H1 (cell line): ENCODE results near the gene ANGPTL2. TPM values are rescaled to one million over a fixed set of nuclear protein-coding genes. Genes with fewer than 3 reads are reported as not detected.

ENCODE experiments used
- CTCF ChIA-PET: fragments of 300-600 bp; sonication (Branson Sonifier 250); formaldehyde crosslinking; loops from one replicate; lab custom pipeline; 2021; ENCODE audit not compliant: partially characterized antibody; lab: Charles Lee
- POLR2A ChIA-PET: fragments of 300-600 bp; sonication (Branson Sonifier 250); formaldehyde crosslinking; loops from one replicate; lab custom pipeline; 2021; ENCODE audit warnings: inconsistent platforms; ENCODE audit not compliant: partially characterized antibody; lab: Charles Lee
- DNase-seq, 2 experiments: peaks; one replicate each; pipeline versions ENCODE4 v3.0.0 to v3.0.0-alpha.2; 2010 to 2022; ENCODE audit warnings: low spot score in 2 of 2, low read depth in 1 of 2, mixed read lengths in 1 of 2
- FAIRE-seq: peaks from 2 replicates; lab custom pipeline; 2011; peaks lifted over from hg19 to GRCh38; lab: Jason Lieb, UNC
- H2AFZ ChIP-seq: 2 replicates; pipeline ENCODE4 v1.8.1; 2012; ENCODE audit warnings: low read length, inconsistent platforms
- H2AK5ac ChIP-seq: 2 replicates; pipeline ENCODE4 v1.6.1; 2013; ENCODE audit warnings: low read depth, low read length
- H2BK120ac ChIP-seq: replicated peaks from 2 replicates; pipeline ENCODE3; 2013; ENCODE audit warnings: low read depth, low read length, inconsistent platforms
- H2BK12ac ChIP-seq: 2 replicates; pipeline ENCODE4 v1.6.1; 2013; ENCODE audit warnings: low read depth, low read length
- H2BK15ac ChIP-seq: 2 replicates; pipeline ENCODE4 v1.6.1; 2013; ENCODE audit warnings: low read length
- H2BK20ac ChIP-seq: 2 replicates; pipeline ENCODE4 v1.6.1; 2013; ENCODE audit warnings: low read length
- H2BK5ac ChIP-seq: 2 replicates; pipeline ENCODE4 v1.6.1; 2013; ENCODE audit warnings: low read depth, low read length
- H3K14ac ChIP-seq: 2 replicates; pipeline ENCODE4 v1.6.1; 2013; ENCODE audit warnings: inconsistent platforms; ENCODE audit not compliant: insufficient read length
- H3K18ac ChIP-seq: 2 replicates; pipeline ENCODE4 v1.6.1; 2013; ENCODE audit warnings: low read length; ENCODE audit errors: extremely low read depth
- H3K23ac ChIP-seq: 2 replicates; pipeline ENCODE4 v1.6.1; 2013; ENCODE audit warnings: inconsistent platforms; ENCODE audit not compliant: insufficient read length
- H3K23me2 ChIP-seq: 2 replicates; pipeline ENCODE4 v1.6.1; 2013; ENCODE audit warnings: low read depth, low read length
- H3K27ac ChIP-seq: 2 replicates; pipeline ENCODE4 v1.6.1; 2011; ENCODE audit warnings: low read depth, low read length, inconsistent platforms
- H3K27me3 ChIP-seq, 4 experiments: replicated peaks in 1 of 4; 1 replicate in 1 of 4; 2 replicates in 3 of 4; pipeline versions ENCODE4 v1.6.1 to v1.8.1; 2011 to 2013; ENCODE audit warnings: low read length in 3 of 4, mild to moderate bottlenecking in 3 of 4, inconsistent platforms in 2 of 4, mixed read lengths in 2 of 4, moderate library complexity in 1 of 4; ENCODE audit not compliant: control insufficient read depth in 3 of 4, insufficient read depth in 3 of 4; ENCODE audit errors: extremely low read depth in 1 of 4
- H3K36me3 ChIP-seq, 4 experiments: 2 replicates each; pipeline versions ENCODE4 v1.6.1 to v1.8.1; 2011 to 2013; ENCODE audit warnings: mild to moderate bottlenecking in 4 of 4, low read length in 3 of 4, moderate library complexity in 2 of 4, control low read depth in 1 of 4, inconsistent platforms in 1 of 4; ENCODE audit not compliant: insufficient read depth in 4 of 4, control insufficient read depth in 2 of 4
- H3K4ac ChIP-seq: replicated peaks from 2 replicates; pipeline ENCODE3; 2013; ENCODE audit warnings: low read length, low read depth, mixed read lengths, inconsistent platforms; ENCODE audit not compliant: insufficient read length
- H3K4me1 ChIP-seq, 4 experiments: replicated peaks in 1 of 4; 1 replicate in 1 of 4; 2 replicates in 3 of 4; pipeline versions ENCODE4 v1.6.1 to v1.8.1; 2011 to 2013; ENCODE audit warnings: low read length in 3 of 4, inconsistent platforms in 2 of 4, mixed read lengths in 1 of 4; ENCODE audit not compliant: insufficient read depth in 4 of 4, control insufficient read depth in 3 of 4
- H3K4me2 ChIP-seq, 2 experiments: 2 replicates each; pipeline versions ENCODE4 v1.6.1 to v1.8.1; 2011 to 2013; ENCODE audit warnings: low read depth in 2 of 2, low read length in 2 of 2, control low read depth in 1 of 2, inconsistent platforms in 1 of 2, mild to moderate bottlenecking in 1 of 2; ENCODE audit not compliant: insufficient read depth in 1 of 2
- H3K4me3 ChIP-seq, 4 experiments: fragments of 200-600, 300-600 bp in 1 of 4; sonication (generic), shearing (Covaris generic), sonication (Bioruptor Twin) in 1 of 4; 2 replicates each; pipeline versions ENCODE4 v1.5.1 to v1.8.1; 2011 to 2016; ENCODE audit warnings: low read length in 4 of 4, low read depth in 3 of 4, control low read depth in 2 of 4, inconsistent platforms in 2 of 4, mild to moderate bottlenecking in 2 of 4, mixed read lengths in 1 of 4, moderate library complexity in 1 of 4; ENCODE audit not compliant: insufficient read depth in 2 of 4; ENCODE audit errors: extremely low read depth in 1 of 4
- H3K56ac ChIP-seq: replicated peaks from 2 replicates; pipeline ENCODE3; 2013; ENCODE audit warnings: low read depth, mild to moderate bottlenecking, mixed read lengths, low read length, inconsistent platforms; ENCODE audit not compliant: insufficient read length
- H3K79me1 ChIP-seq: 2 replicates; pipeline ENCODE4 v1.6.1; 2013; ENCODE audit warnings: low read depth, low read length, control low read depth
- H3K79me2 ChIP-seq, 2 experiments: 2 replicates each; pipeline versions ENCODE4 v1.6.1 to v1.8.1; 2012 to 2013; ENCODE audit warnings: low read length in 2 of 2, mild to moderate bottlenecking in 2 of 2, inconsistent platforms in 1 of 2; ENCODE audit not compliant: insufficient read depth in 2 of 2, control insufficient read depth in 1 of 2
- H3K9ac ChIP-seq, 4 experiments: replicated peaks in 1 of 4; 1 replicate in 1 of 4; 2 replicates in 3 of 4; pipeline versions ENCODE4 v1.6.1 to v1.8.1; 2011 to 2013; ENCODE audit warnings: low read depth in 3 of 4, low read length in 3 of 4, control low read depth in 2 of 4, mild to moderate bottlenecking in 2 of 4, moderate library complexity in 2 of 4, inconsistent platforms in 1 of 4; ENCODE audit errors: extremely low read depth in 1 of 4
- H3K9me3 ChIP-seq, 2 experiments: 2 replicates each; pipeline versions ENCODE4 v1.6.1 to v1.8.1; 2012 to 2013; ENCODE audit warnings: mild to moderate bottlenecking in 2 of 2, moderate library complexity in 2 of 2, control low read depth in 1 of 2, inconsistent platforms in 1 of 2, low read depth in 1 of 2, low read length in 1 of 2, mixed read lengths in 1 of 2; ENCODE audit not compliant: insufficient read depth in 2 of 2
- H4K20me1 ChIP-seq, 2 experiments: replicated peaks in 1 of 2; 2 replicates each; pipeline versions ENCODE3 to v1.8.1; 2011 to 2013; ENCODE audit warnings: inconsistent platforms in 2 of 2, low read length in 2 of 2, mild to moderate bottlenecking in 1 of 2; ENCODE audit not compliant: insufficient read depth in 2 of 2, control insufficient read depth in 1 of 2
- H4K5ac ChIP-seq: 2 replicates; pipeline ENCODE4 v1.6.1; 2013; ENCODE audit warnings: low read length, low read depth, mixed read lengths, inconsistent platforms; ENCODE audit not compliant: insufficient read length
- H4K8ac ChIP-seq: 2 replicates; pipeline ENCODE4 v1.8.0; 2013; ENCODE audit warnings: mild to moderate bottlenecking, moderate library complexity, low read length, inconsistent platforms; ENCODE audit not compliant: insufficient read depth; ENCODE audit errors: extremely low read depth
- H4K91ac ChIP-seq: replicated peaks from 2 replicates; pipeline ENCODE3; 2013; ENCODE audit warnings: low read length, mixed read lengths, inconsistent platforms; ENCODE audit not compliant: insufficient read length
- ASH2L ChIP-seq: fragments of 200-600, 300-600 bp; sonication (generic); IDR thresholded peaks from one replicate; pipeline ENCODE4 v1.7.1; 2017; ENCODE audit warnings: low read length
- GABPA ChIP-seq: IDR thresholded peaks from 2 replicates; pipeline ENCODE4 v1.6.1; 2011; ENCODE audit warnings: mild to moderate bottlenecking, low read length, moderate library complexity, borderline replicate concordance; ENCODE audit not compliant: insufficient read depth
- POLR2A ChIP-seq, 2 experiments: IDR thresholded peaks; 1 replicate in 1 of 2; 2 replicates in 1 of 2; pipeline ENCODE4 v1.6.1; 2011; ENCODE audit warnings: low read depth in 2 of 2, low read length in 2 of 2, mild to moderate bottlenecking in 2 of 2; ENCODE audit errors: control extremely low read depth in 1 of 2
- WGBS, 2 experiments: shearing (Covaris generic) in 1 of 2; methylation state at CpG; one replicate each; pipeline versions ENCODE4 v1.1.6 to v1.1.7; 2013 to 2015; ENCODE audit warnings: low lambda C conversion rate in 2 of 2, mixed read lengths in 2 of 2, inconsistent platforms in 1 of 2, low coverage in 1 of 2, missing lambda C conversion rate in 1 of 2; ENCODE audit not compliant: insufficient replicate concordance in 2 of 2, insufficient coverage in 1 of 2, insufficient read length in 1 of 2; ENCODE audit errors: extremely low coverage in 1 of 2, missing lambda C conversion rate in 1 of 2; 5-methylcytosine and 5-hydroxymethylcytosine counted together
- long read RNA-seq, 2 experiments: library from RNA in 1 of 2; library from capped mRNA in 1 of 2; stranded (forward); transcript quantifications; one replicate each; pipeline ENCODE4 v2.0.0, GENCODE V29; 2021; ENCODE audit warnings: inconsistent platforms in 1 of 2
- polyA minus RNA-seq, 3 experiments: library from RNA; depleted of rRNA, polyadenylated mRNA; stranded (reverse); fragments of >200 nt; gene quantifications; 1 replicate in 2 of 3; 2 replicates in 1 of 3; pipeline ENCODE4 v1.2.3, GENCODE V29; 2011
- polyA plus RNA-seq, 7 experiments: library from polyadenylated mRNA; depleted of rRNA in 3 of 7; stranded (reverse) in 5 of 7; unstranded in 2 of 7; fragments of >200 nt in 5 of 7; fragments of 200-250 nt in 2 of 7; gene quantifications; 1 replicate in 5 of 7; 2 replicates in 1 of 7; 4 replicates in 1 of 7; pipeline versions ENCODE4 v1.2.1 to v1.2.3, GENCODE V29; 2011 to 2013; ENCODE audit warnings: missing spikeins in 2 of 7, mixed read lengths in 2 of 7
- total RNA-seq: library from RNA; stranded (reverse); fragmentation: NEBNext Ultra II Directional; extraction: Animal tissue kit (Norgen Biotek cat#: 25700); gene quantifications from 2 replicates; pipeline ENCODE4 v1.2.1, GENCODE V29; 2021
- TF ChIP-seq, protein P1 (sequence below): IDR thresholded peaks from 2 replicates; pipeline ENCODE4 v1.6.1; 2012; ENCODE audit warnings: inconsistent platforms

ANGPTL2 gene, protein sequence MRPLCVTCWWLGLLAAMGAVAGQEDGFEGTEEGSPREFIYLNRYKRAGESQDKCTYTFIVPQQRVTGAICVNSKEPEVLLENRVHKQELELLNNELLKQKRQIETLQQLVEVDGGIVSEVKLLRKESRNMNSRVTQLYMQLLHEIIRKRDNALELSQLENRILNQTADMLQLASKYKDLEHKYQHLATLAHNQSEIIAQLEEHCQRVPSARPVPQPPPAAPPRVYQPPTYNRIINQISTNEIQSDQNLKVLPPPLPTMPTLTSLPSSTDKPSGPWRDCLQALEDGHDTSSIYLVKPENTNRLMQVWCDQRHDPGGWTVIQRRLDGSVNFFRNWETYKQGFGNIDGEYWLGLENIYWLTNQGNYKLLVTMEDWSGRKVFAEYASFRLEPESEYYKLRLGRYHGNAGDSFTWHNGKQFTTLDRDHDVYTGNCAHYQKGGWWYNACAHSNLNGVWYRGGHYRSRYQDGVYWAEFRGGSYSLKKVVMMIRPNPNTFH
- 10.6 and 10.7 TPM in 2 replicates for total RNA-seq
- polyA plus RNA-seq (2011; rRNA removed), result 5.9 and 9.0 TPM in 2 replicates
- polyA plus RNA-seq (2011; cell fraction: cytosol; rRNA removed), result 6.6 TPM
- polyA plus RNA-seq (2011; cell fraction: nucleus; rRNA removed), result 9.4 TPM
- 8.3 to 10.8 TPM (median 9.8 TPM) in 4 replicates for polyA plus RNA-seq (2012, experiment 1 of 2)
- polyA plus RNA-seq (2012, experiment 2 of 2), result 8.0 TPM
- polyA plus RNA-seq (2013, experiment 1 of 2), result 13.4 TPM
- 17.1 TPM for polyA plus RNA-seq (2013, experiment 2 of 2)
- 6.5 and 10.3 TPM in 2 replicates for polyA minus RNA-seq (2011; rRNA and poly(A)+ RNA removed)
- polyA minus RNA-seq (2011; cell fraction: cytosol; rRNA and poly(A)+ RNA removed), result 10.8 TPM
- polyA minus RNA-seq (2011; cell fraction: nucleus; rRNA and poly(A)+ RNA removed), result 3.5 TPM
- long read RNA-seq, experiment 1, partial matches to known transcripts, result 3 of 6 reads
- long read RNA-seq, experiment 1, other reads (novel, unspliced or antisense), result 3 of 6 reads
- long read RNA-seq, experiment 2, partial matches to known transcripts, result 1 of 3 reads
- long read RNA-seq, experiment 2, other reads (novel, unspliced or antisense), result 0 of 3 reads

DNA sequence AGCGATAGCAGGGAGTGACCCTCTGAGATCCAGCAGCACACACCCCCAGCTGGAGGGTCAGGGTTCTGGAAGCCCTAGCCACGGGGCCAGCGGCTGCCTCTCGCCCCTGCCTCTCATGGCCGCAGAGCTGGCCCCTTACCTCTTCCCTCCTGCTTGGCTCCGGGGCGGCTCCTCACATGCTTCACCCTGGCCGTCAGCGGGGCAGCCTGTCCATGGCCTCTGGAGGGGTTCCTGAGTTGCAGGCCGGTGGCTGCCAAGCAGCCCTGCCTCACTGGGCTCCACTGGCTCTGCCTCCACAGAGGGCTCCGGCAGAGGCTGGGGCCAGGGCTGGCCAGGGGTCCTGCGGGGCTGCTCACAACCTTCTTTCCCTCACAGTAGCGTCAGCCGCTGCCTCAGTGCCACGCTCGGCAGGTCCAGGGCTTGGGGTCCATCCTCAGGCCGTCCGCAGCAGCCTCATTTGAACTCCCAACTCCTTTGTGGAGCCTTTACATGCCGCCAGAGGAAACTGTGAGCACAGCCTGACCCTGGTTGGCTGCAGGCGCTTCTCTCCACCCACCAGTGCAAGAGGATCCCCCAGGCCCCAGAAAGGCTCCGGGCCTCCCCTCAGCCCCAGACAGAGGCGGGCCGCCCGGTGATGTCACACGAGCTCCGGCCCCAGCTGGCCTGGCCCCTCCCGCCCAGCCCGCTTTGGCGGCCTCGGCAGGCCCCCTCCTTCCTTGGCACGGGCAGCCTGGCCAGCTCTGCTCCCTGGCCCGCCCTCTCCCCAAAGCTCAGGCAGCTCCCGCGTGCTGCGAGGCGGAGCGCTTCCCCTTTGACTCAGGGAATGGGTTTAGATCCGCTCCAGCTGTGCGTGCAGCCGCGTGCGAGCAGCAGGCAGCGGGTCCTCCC lies at the start of gene ANGPTL2:
Gene ANGPTL2, minus strand, starts transcription at position 460 of the 888 bp plus-strand sequence. CDS start 13,904 bp downstream, outside the sequence.
- Histone ChIP-seq H3K56ac (peak within 1 kb of the TSS; percentile 23), H2BK120ac (peak within 1 kb of the TSS; percentile 51), H4K5ac (peak within 1 kb of the TSS; percentile 75), H3K27me3 (no peaks in the 10 kb centered on the region; a peak in 2 of 7 replicates), H2BK20ac (no peak within 1 kb of the TSS), H3K4me1 (peaks cover 9 to 17% (median 11%) of the 10 kb centered on the region in 4 experiments), H3K4me3 (peak within 1 kb of the TSS; percentile 47 to 69 (median 64)), H4K20me1 (peaks cover 2 to 8% of the 10 kb centered on the region in 2 experiments), H3K9me3 (no peaks in the 10 kb centered on the region), H3K9ac (peak within 1 kb of the TSS; percentile 15 to 72 (median 58); a peak in 6 of 7 replicates), H3K27ac (peak within 1 kb of the TSS; percentile 56), H3K79me2 (peaks cover 0 to 4% of the 10 kb centered on the region in 2 experiments; a peak in 1 of 4 replicates), H3K23ac (no peak within 1 kb of the TSS), H2BK5ac (peak within 1 kb of the TSS; percentile 69; the same call in 1 of the 2 replicates), H3K4ac (peak within 1 kb of the TSS; percentile 79), H2BK12ac (peak within 1 kb of the TSS; percentile 78; the same call in 1 of the 2 replicates), H4K8ac (peak within 1 kb of the TSS; percentile 62), H2AFZ (0 out of 2 replicates have a peak within 1 kb of the TSS, but pooled peaks have one; percentile 4), H4K91ac (peak within 1 kb of the TSS; percentile 56), H3K18ac (peak within 1 kb of the TSS; percentile 92), H3K79me1 (peaks cover 2% of the 10 kb centered on the region; the same call in 1 of the 2 replicates), H2AK5ac (peak within 1 kb of the TSS; percentile 84), H2BK15ac (peak within 1 kb of the TSS; percentile 55; the same call in 1 of the 2 replicates), H3K14ac (no peak within 1 kb of the TSS), H3K36me3 (no peaks in the 10 kb centered on the region; a peak in 1 of 8 replicates), H3K23me2 (peaks cover 13% of the 10 kb centered on the region), H3K4me2 (peak within 1 kb of the TSS; percentile 88 to 94)
- FAIRE-seq (peak; percentile 19), DNase-seq (peak; percentile 73 to 90)
- WGBS, 2 experiments, result 2% methylated on average over 32 of the region's 43 CpGs; no CpG with 5 or more reads in 1 of the 2 experiments
- ChIA-PET CTCF (interaction anchor here (0.7 to 2.3 kb wide), 17 partner anchors 8 to 182 kb away, joined by 3 to 14 read pairs (median 4); no protein-coding TSS in a partner anchor), POLR2A (interaction anchor here (0.8 to 3.1 kb wide), 8 partner anchors 9 to 302 kb away, joined by 3 to 15 read pairs (median 6); partner anchors contain the start of gene ZNF79)
- TF ChIP-seq, protein P1, sequence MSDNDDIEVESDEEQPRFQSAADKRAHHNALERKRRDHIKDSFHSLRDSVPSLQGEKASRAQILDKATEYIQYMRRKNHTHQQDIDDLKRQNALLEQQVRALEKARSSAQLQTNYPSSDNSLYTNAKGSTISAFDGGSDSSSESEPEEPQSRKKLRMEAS, result peak; percentile 97
- TF ChIP-seq ASH2L, result peak; percentile 38
- TF ChIP-seq GABPA, result no peak
- TF ChIP-seq POLR2A (IDR thresholded peaks at IDR 0.05; ENCODE audit: control extremely low read depth in 1 of 2, low read depth in 2 of 2, low read length in 2 of 2), result peak in 1 of 2 experiments; percentile 84; a peak in 2 of 3 replicates
